Spinal cord (tissue), 10 donors: Measurements from ENCODE around the gene ENTPD8. TPM values are rescaled to one million over a fixed set of nuclear protein-coding genes. Genes with fewer than 3 reads are reported as not detected.

Source experiments
- DNase-seq, 6 donors: peaks; one replicate each; pipeline versions ENCODE4 v3.0.0 to v3.0.0-alpha.2; 2013 to 2015; ENCODE audit warnings: low spot score in 6 of 6, low read depth in 4 of 6
- H3K27ac ChIP-seq: one replicate; pipeline ENCODE4 v1.5.1; 2013; ENCODE audit warnings: low read depth, low read length, control low read depth
- H3K27me3 ChIP-seq: one replicate; pipeline ENCODE4 v1.6.1; 2013; ENCODE audit warnings: low read length; ENCODE audit not compliant: control insufficient read depth, insufficient read depth
- H3K36me3 ChIP-seq: one replicate; pipeline ENCODE4 v1.6.1; 2013; ENCODE audit warnings: low read length; ENCODE audit not compliant: control insufficient read depth, insufficient read depth
- H3K4me1 ChIP-seq: one replicate; pipeline ENCODE4 v1.6.1; 2013; ENCODE audit warnings: low read length; ENCODE audit not compliant: control insufficient read depth, insufficient read depth
- H3K4me3 ChIP-seq: one replicate; pipeline ENCODE4 v1.5.1; 2013; ENCODE audit warnings: low read depth, low read length, control low read depth
- H3K9me3 ChIP-seq: one replicate; pipeline ENCODE4 v1.6.1; 2013; ENCODE audit warnings: low read length; ENCODE audit not compliant: control insufficient read depth, insufficient read depth
- WGBS: methylation state at CpG from one replicate; pipeline ENCODE4 v1.1.5; 2013; ENCODE audit warnings: missing lambda C conversion rate; ENCODE audit not compliant: insufficient coverage; 5-methylcytosine and 5-hydroxymethylcytosine counted together
- polyA plus RNA-seq, 2 donors: library from polyadenylated mRNA; unstranded; fragments of 120-200 nt; gene quantifications; one replicate each; pipeline ENCODE4 v1.2.1, GENCODE V29; 2013; ENCODE audit not compliant: insufficient read length in 2 of 2
- total RNA-seq, 2 donors: library from RNA; depleted of rRNA in 1 of 2; stranded (reverse); fragments of 120-200 nt in 1 of 2; fragments of >200 nt in 1 of 2; gene quantifications; one replicate each; pipeline versions ENCODE4 v1.2.3 to v1.2.4, GENCODE V29; 2013 to 2014
- donor health status: healthy.

Gene ENTPD8
- total and polyA plus RNA-seq, 4 donors, result 0.39 to 1.1 (median 0.90) TPM; not detected in 1

DNA sequence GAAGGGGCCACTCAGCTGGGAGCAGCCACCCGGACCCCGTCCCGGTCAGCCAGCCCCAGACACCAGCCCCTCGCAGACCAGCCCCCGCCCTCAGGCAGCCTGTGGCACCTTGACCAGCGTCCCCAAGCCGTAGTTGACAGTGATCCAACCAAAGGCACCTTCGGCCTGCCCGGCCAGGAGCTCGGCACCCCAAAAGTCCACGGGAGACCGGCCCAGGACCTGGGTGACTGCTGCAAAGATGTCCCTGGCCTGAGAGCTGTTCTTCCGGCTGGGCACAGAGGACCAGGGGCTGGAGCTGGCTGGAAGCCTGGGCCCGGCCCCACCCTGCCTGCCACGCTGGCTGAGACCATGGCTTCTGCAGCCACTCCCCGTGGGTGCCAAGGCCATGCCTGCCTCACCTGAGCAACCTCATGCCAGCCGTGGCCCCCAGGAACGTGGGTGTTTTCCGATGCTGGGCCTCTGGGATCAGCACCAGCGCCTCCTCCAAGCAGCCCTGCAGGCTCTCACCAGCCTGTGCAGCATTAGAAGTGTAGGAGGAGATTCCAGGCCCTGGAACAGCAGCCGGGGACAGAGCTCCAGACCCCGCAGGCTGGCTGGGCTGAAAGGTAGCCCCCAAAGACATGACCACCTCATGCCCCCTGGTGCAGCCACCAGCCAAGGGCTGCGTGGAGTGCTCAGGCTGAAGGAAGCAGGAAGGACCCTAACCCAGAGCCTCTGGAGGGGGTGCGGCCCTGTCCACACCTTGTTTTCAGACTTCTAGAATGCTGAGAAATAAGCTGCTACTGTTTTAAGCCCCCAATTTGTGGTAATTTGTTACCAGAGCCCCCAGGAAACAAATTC, 4.2 kb downstream of the ENTPD8 start:
- WGBS, result 88% methylated on average over 24 of the region's 24 CpGs
- Histone ChIP-seq H3K4me1 (peaks cover 3% of the 10 kb centered on the region), H3K27ac (no peak overlapping the region), H3K27me3 (peaks cover 2% of the 10 kb centered on the region), H3K4me3 (no peak overlapping the region), H3K9me3 (no peaks in the 10 kb centered on the region), H3K36me3 (peaks cover 29% of the 10 kb centered on the region)
- no peak for DNase-seq

DNA sequence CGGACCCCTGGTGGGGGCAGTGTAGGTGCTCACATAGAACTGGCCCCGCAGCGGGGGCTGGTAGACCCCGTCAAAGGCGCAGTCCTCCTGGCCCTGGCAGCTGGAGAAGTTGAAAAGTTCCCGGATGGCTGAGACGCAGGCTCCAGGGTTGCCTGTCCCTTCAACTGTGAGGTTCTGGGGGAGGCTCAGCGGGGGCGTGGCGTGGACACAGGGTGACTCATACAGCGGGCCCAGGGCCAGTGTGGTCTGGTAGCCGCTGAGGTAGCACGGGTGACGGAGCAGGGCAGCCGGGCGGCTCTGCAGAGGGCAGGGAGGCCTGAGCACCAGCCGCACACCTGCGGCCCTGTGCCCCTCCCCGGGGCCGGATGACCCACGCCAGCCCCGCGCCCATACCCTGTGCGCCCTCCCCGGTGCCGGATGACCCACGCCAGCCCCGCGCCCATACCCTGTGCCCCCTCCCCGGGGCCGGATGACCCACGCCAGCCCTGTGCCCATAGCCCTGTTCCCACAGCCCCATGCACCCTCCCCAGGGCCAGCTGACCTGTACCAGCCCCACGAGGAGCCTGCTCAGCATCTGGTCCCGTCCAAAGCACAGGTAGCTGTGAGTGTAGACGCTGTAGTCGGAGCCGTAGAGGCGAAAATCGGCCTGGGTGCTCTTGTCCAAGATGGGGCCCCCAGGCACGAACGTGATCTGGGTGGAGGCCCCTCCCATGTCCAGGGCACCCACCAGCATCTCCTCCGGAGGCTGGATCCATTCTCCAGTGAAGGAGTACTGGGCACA, 5.0 kb downstream of the ENTPD8 start:
- 89% methylated on average over 40 of the region's 42 CpGs for WGBS
- H3K4me3 ChIP-seq, result no peak overlapping the region

DNA sequence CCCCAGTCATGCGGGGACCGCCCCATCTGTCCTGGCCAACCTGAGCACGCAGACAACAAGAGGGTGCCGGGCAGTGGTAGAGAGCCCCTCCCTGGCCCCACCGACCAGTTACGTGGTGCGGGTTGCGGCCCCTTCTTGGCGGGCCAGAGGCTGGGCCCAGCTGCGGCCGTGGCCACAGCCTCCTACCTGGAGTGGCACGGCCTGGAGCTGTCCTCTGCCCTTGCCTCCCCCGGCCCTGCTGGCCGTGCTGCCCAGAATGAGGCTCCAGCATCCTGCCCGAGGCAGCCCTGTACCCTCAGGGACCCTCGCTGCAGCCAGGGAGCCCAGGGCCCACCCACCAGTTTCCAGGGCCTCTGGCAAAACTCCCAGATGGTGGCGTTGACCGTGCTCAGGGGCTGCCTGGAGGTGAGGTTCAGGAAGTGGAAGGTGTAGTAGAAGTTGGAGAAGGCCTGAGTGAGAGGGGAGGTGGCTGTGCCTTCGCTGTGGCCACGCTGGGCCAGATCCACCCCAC, 5.7 kb downstream of the ENTPD8 start:
- Histone ChIP-seq H3K27ac (no peak overlapping the region), H3K36me3 (peaks cover 42% of the 10 kb centered on the region), H3K9me3 (no peaks in the 10 kb centered on the region), H3K4me3 (no peak overlapping the region), H3K27me3 (no peaks in the 10 kb centered on the region), H3K4me1 (no peaks in the 10 kb centered on the region)
- WGBS, result 85% methylated on average over 20 of the region's 20 CpGs
- DNase-seq, result no peak

More for the DNA sequence above, 5.0 kb downstream of the ENTPD8 start:
- H3K36me3 ChIP-seq, result peaks cover 35% of the 10 kb centered on the region
- DNase-seq, result no peak
- no peaks in the 10 kb centered on the region for H3K9me3 ChIP-seq
- no peak overlapping the region for H3K27ac ChIP-seq
- no peaks in the 10 kb centered on the region for H3K4me1 ChIP-seq
- no peaks in the 10 kb centered on the region for H3K27me3 ChIP-seq

DNA sequence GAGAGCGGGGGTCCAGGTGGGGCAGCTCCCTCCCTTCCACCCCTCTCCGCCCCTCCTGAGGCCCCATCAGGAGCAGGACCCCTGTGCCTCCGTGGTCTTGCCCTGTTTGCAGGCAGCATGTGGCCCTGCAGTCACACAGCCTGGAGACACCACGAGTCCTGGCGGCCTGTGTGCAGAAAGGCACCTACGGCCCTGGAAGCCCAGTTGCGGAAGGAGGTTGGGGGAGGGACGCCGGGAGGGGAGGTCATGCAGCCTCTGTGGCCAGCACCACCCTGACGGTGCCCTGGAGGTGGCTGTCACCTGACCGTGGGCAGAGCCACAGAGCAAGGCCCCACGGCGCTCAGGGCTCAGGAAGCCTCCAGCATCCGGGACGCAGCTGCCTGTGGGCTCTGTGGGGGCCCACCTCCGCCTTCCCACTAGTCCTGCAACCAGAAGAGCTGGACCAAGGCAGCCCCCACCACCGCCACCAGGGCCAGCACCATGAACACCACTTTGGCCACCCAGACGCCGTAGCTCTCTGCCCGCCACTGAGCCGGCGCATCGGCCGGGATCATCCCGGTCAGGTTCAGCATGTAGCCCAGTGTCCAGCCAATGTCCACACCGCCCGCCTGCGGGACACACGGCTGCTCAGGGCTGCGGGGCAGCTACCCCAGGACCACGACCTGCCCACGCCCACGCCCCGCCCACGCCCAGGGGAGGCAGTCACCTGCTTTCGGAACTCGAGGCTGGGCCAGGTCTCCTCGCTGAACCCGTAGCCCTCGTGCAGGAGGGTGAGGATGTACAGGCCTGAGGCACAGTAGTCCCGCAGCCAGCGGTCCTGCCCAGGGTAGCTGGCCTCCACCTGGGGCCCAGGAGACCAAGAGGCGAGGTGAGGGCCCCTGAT, 6.4 kb downstream of the ENTPD8 start:
- Histone ChIP-seq H3K9me3 (no peaks in the 10 kb centered on the region), H3K27ac (no peak overlapping the region), H3K27me3 (no peaks in the 10 kb centered on the region), H3K36me3 (peaks cover 46% of the 10 kb centered on the region), H3K4me3 (no peak overlapping the region), H3K4me1 (no peaks in the 10 kb centered on the region)
- DNase-seq, result no peak
- 88% methylated on average over 43 of the region's 43 CpGs for WGBS

DNA sequence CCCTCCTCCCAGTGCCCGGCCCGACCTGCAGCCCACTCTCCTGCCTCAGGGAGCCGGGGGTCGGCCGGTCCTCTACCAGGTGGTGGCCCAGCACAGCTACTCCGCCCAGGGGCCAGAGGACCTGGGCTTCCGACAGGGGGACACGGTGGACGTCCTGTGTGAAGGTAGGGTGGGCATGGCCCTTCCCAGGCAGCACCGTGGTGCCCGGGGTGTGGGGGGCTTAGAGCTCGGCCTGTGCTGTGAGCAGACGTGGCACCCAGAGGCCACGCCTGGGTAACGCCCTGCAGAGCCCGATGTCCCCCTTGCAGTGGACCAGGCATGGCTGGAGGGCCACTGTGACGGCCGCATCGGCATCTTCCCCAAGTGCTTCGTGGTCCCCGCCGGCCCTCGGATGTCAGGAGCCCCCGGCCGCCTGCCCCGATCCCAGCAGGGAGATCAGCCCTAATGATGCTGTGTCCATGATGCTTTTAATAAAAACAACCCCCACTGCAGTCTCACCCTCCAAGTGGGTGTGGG, 7.2 kb downstream of the ENTPD8 start:
- DNase-seq, result no peak
- H3K27me3 ChIP-seq, result no peaks in the 10 kb centered on the region
- H3K27ac ChIP-seq, result no peak overlapping the region
- H3K36me3 ChIP-seq, result peaks cover 50% of the 10 kb centered on the region
- H3K4me1 ChIP-seq, result no peaks in the 10 kb centered on the region
- H3K4me3 ChIP-seq, result no peak overlapping the region
- H3K9me3 ChIP-seq, result no peaks in the 10 kb centered on the region
- 84% methylated on average over 13 of the region's 26 CpGs for WGBS

DNA sequence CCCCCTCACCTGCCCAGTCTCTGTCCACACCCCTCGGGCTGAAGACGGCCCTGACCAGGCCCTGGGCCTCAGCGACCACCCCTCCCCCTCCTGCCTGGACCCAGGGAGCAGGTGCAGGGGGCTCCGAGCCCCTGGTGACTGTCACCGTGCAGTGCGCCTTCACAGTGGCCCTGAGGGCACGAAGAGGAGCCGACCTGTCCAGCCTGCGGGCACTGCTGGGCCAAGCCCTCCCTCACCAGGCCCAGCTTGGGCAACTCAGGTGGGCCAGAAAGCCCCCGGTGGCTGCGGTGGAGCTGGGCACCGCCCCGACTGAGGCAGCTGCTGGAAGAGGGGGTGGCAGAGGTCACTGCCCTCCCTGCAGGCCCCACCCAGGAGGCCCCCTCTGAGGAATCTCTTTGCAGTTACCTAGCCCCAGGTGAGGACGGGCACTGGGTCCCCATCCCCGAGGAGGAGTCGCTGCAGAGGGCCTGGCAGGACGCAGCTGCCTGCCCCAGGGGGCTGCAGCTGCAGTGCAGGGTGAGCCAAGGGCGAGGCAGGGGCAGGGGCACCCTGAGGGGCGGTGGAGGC, 7.7 kb downstream of the ENTPD8 start:
- no peak overlapping the region for H3K4me3 ChIP-seq
- no peak overlapping the region for H3K27ac ChIP-seq
- H3K36me3 ChIP-seq, result peaks cover 53% of the 10 kb centered on the region
- 78% methylated on average over 18 of the region's 19 CpGs for WGBS
- no peaks in the 10 kb centered on the region for H3K4me1 ChIP-seq
- no peaks in the 10 kb centered on the region for H3K9me3 ChIP-seq
- no peaks in the 10 kb centered on the region for H3K27me3 ChIP-seq
- no peak for DNase-seq

DNA sequence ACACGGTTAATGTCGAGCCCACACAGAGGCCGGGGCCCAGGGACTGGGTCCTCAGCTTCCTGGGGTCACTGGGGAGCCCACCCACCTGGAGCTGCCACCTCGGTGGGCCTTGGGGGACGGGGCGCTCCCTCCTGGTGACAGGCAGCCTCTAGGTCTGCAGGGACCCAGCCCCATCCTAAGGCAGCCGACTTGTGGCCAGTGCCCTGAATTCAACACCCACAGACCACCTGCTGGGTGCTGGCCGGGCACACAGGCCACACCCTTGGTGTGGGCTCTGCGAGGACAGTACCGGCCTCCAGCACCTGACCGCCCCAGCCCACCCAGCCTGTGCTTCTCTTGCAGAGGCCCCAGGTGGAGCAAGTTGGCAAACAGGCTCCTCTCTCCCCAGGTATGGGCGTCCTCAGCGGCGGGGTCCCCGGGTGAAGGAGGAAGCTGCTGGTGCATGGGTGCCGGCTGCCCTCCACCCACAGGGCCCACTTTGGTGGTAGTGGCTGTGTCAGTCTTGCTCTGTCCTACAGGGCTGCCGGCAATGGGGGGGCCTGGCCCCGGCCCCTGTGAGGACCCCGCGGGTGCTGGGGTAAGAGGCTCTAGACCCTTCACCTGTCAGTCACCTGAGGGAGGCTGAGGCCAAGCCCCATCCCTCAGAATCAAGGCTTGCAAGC, 8.3 kb downstream of the ENTPD8 start:
- Histone ChIP-seq H3K27me3 (no peaks in the 10 kb centered on the region), H3K4me1 (no peaks in the 10 kb centered on the region), H3K36me3 (peaks cover 58% of the 10 kb centered on the region), H3K9me3 (no peaks in the 10 kb centered on the region), H3K27ac (no peak overlapping the region), H3K4me3 (no peak overlapping the region)
- 91% methylated on average over 20 of the region's 20 CpGs for WGBS
- DNase-seq, result no peak

DNA sequence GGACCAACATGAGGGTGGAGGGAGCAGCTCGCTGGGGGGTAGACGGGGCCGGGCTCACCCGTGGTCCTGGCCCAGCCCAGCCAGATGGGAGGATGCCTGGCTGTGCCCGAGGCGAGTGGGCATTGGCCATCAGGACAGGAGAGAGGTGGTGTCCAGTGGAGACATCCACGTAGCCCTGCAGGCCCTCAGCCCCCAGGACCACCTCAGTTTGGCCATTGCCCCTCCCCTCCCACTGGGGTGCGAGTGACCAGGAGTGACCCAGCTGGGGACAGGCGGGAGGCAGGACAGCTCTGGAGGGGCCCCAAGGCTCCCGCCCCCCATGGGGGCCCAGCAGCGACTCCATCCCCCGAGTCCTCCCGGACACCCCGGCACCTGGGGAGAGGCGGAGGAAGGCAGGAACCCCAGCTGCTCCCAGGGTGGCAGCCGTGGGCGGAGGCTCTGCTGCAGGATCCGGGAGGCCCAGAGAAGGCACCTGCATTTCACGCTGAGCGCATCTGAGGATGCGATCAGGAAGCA, 9.7 kb downstream of the ENTPD8 start:
- Histone ChIP-seq H3K4me3 (no peak overlapping the region), H3K36me3 (peaks cover 64% of the 10 kb centered on the region), H3K9me3 (no peaks in the 10 kb centered on the region), H3K4me1 (no peaks in the 10 kb centered on the region), H3K27ac (no peak overlapping the region), H3K27me3 (no peaks in the 10 kb centered on the region)
- WGBS, result 85% methylated on average over 21 of the region's 21 CpGs
- no peak for DNase-seq
